GM18526 (cell line): ENCODE measurements around the gene UBE2B.

Source experiments
- POLR2A ChIP-seq: IDR thresholded peaks from 3 replicates; pipeline ENCODE4 v1.6.1; 2011; ENCODE audit not compliant: insufficient read length; ENCODE audit errors: extremely low read depth

Gene UBE2B

DNA sequence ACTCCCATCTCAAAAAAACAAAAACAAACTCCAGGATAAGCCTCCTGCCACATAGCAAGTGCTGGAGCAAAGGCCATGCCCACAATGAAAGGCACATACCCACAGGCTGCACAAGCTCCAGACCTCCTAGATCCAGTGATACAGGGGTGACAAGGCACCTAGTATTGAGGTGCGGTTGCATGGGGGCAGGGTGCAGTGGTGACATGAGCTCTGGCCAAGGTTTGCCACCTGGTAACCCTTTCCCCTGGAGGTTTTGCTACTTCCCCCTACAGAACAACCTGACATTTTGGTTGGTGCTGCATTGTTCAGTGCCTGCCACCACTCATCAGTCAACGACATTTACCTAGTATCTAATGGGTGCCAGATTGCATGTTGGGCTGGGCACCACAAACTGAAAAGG is 25.8 kb downstream of the UBE2B start:
- TF ChIP-seq POLR2A, result no peak

DNA sequence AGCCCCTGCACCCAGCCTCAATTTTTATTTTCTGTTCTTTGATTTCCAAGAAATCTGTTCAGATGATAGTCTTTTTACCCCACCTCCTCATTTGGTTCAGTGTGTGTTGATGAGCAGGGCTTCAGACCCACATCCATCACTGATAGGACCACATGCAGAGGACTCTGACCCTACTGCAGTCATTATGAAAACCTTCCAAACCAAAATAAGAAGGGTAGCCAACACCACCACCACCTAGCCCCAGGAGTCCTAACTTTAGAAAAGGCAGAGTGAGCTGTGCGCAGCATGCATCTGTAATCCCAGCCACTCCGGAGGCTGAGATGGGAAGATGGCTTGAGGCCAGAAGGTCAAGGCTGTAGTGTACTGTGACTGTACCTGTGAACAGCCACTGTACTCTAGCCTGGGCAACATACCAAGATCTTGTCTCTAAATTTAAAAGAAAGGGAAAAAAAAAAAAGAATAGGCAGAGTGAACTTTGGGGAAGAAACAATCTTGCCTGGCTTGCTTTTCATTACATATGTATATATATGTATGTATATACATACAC is 27.3 kb downstream of the UBE2B start:
- TF ChIP-seq POLR2A, result no peak

DNA sequence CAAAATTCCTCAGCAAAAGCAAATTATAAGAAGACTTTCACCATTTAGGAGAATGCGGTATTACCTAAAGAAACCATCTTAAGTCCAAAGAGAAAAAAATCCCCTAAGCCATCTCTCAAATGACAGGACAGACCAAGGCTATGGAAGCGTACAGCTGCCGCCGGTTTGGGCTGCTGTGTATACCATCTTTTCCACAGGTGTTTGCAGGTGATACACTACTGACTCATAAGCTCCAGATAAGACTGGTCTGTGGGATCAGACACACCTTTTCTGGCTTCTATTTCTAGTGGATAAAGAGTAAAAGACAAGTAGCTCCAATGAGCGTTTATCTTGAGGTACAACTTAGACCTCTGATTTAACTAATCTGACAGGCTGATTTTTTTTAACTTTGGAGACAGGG is 32.6 kb downstream of the UBE2B start:
- no peak for TF ChIP-seq POLR2A

DNA sequence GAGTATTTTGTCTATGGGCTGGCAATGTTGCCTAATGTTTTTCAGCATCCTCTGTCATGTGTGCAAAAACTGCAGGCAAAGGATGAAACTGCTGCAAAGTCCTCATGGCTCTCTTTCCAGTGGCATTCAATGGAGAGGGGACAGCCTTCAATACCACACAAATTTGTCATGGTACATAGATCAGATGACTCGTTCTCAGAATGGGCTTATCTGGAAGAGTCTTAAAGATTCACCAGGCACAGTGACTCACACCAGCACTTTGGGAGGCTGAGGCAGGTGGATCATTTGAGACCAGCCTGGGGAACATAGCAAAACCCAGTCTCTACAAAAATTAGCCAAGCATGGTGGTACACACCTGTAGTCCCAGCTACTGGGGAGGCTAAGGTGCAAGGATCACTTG is 35.0 kb downstream of the UBE2B start:
- TF ChIP-seq POLR2A, result no peak

DNA sequence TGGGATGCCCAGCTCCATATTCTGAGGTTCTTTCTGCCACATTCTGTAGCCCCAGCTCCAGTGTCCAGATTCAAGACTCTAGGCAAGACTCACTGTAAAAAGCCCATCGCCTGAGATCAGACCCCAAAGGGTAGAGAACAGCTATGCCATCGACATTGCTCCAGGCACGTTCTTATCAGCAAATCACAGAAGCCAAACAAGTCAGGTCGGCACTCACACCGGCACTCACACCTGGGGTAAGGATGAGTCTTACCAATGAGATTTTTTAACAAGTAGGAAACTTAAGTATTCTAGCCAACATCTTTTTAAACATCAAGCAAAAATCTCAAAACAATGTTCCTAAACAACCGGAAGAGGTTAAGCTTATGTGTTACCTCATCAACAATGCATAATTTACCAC is 38.0 kb downstream of the UBE2B start:
- TF ChIP-seq POLR2A, result no peak

DNA sequence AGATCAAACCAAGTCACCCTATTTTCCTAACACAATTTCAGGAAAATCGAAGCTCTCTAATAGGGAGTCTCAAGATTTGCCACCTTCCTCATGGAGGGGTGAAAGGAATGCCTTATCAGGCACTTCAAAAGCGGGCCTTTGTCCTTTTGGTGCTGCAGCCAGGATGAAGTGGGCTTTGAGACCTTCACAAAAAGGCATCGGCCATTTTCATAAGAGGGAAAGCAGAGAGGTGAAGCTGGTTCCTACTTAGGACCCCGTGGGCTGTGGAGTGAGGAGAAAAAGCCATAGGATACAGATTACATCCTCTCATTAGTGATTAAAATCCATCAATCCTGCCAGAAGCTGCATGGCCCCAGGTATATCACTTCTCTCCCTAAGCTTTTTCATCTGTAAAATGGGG is 39.5 kb downstream of the UBE2B start:
- no peak for TF ChIP-seq POLR2A

DNA sequence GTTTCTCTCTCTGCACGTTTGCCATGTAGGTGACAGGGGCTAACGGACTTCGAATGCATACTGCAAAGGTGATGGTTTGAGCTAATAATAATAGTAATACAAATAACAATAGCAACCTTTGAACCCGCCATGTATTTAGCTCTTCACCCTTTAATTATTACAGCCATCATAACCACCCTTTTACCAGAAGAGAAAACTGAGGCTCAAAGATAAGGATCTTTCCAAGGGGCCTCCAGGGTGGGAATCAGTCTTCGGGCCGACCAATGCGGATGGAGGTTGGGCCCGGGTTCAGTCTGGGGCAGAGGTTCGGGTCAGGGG is 39.8 kb downstream of the UBE2B start:
- no peak for TF ChIP-seq POLR2A

DNA sequence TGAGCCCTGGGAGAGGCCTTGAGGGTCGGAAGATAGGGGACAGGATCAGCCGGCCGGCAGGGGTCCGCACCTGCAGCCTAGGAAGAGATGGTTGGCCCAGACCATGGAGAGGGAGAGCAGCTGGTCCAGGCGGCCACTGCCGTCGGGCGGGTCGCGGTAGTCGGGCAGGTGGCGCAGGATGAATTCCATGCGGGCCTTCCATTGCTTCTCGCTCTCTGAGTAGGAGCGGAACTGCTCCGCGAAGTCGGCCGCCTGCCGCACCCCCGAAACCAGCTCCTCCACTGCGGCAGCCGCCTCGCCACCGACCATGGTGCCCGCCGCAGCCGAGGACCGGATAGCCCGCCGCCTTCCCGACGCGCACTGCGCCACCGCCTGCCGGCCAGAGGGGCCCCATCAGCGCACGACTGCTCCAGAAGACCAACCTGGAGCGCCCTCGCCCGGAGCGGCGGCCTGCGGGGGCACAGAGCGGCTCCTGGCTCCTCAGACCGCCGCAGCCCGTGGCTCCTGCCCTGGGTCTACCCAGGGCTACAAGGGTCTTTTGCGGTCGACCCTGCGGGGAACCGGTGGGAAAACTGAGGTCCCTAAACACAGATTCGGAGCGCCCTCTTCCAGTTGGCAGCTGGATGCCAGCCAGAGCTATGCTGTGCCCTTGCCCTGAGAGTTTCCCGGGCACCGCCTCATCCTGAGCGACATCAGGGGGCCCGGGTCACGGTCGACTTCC is 40.3 kb downstream of the UBE2B start, which contains the start of gene CDKN2AIPNL:
Gene CDKN2AIPNL, minus strand, starts transcription at position 336 of the 721 bp plus-strand sequence. Its CDS starts 27 bp downstream, at position 309.
- peak; percentile 81 for TF ChIP-seq POLR2A

DNA sequence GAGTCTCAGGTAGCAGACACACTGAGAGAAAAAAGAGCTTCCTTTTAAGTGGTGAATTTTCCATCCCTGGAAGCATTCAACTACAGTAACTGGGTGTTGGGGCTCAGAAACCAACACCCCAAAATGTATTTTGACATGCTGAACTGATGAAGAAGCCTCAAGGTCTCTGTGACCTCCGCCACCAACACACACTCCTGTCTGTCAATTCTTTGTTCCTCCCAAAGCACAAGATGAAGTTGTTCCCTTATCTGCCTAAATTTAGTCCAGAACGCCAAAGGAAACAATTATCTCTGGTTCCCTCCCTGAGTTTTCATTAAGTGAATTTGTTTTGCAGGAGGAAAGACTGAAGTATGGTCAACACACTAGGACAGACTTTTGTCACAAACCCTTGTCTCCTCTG is 41.7 kb downstream of the UBE2B start:
- TF ChIP-seq POLR2A, result no peak

DNA sequence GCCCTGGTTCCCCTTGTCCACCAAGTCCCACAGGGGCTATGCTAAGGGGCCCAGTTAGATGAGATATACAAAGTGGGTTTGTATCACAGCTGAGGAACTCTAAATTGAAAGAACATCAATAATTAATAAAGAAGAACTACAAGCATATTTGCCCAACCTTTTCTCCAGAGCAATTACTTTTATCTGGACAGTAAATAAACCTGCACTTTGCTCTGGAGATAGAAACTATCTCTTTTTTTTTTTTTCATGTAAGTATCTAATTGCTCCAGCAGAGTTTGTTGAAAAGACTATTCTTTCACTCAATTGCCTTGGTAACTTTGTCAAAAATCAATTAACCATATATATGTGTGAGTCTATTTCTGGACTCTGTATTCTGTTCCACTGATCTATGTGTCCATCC is 46.3 kb downstream of the UBE2B start:
- no peak for TF ChIP-seq POLR2A

DNA sequence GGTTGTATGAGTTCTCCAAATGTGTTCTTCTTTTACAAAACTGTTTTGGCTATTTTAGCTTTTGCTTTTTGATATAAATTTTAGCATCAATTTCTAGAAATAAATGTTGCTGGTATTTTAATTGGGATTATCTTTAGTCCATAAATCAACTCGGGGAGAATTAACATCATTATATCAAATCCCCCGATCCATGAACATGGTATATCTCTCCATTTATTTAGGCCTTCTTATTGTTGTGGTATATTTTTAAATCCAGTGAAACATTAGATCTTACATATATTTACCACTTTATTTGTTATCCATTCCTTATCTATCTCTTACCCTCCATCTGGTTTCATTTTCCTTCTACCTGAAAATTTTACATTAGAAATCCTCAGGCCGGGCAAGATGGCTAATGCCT is 47.6 kb downstream of the UBE2B start:
- TF ChIP-seq POLR2A, result no peak

DNA sequence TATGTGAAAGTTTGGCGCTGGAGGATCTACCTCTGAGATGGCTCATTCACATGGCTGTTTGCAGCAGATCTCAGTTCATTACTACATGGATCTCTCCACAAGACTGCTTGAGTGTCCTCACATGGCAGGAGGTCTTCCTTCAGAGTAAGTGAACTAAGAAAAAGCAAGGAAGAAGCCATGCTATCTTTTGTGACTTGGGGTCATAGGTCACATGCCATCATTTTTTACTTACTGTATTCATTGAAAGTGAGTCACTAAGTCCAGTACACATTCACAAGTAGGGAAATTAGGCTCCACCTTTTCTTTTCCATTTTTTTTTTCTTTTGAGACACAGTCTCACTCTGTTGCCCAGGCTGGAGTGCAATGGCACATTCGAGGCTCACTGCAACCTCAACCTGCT is 49.0 kb downstream of the UBE2B start:
- TF ChIP-seq POLR2A, result no peak

DNA sequence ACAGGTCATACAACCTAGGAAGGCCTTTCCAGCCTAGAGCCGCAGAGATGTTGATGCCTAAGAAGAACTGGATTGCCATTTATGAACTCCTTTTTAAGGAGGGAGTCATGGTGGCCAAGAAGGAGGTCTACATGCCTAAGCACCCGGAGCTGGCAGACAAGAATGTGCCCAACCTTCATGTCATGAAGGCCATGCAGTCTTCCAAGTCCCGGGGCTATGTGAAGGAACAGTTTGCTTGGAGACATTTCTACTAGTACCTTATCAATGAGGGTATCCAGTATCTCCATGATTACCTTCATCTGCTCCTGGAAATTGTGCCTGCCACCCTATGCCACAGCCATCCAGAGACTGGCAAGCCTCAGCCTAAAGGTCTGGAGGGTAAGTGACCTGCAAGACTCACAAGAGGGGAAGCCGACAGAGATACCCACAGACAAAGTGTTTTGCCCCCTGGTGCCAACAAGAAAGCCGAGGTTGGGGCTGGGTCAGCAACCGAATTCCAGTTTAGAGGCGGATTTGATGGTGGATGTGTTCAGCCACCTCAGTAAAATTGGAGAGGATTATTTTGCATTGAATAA is 51.5 kb downstream of the UBE2B start:
- no peak for TF ChIP-seq POLR2A

DNA sequence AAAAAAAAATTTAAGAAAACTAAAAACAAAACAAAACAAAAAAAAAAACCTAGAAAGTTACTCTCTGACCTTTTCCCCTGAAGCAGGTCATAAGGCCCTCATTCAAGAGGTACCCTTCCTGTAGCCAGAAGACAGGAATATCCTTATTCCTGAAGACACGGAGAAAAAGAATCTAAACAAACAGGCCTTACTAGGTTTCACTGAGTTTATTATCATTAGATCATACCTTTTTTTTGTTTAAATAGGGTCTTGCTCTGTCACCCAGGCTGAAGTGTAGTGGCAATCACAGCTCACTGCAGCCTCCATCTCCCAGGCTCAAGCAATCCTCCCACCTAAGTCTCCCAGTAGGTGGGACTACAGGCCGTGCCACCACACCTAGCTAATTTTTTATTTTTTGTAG is 52.0 kb downstream of the UBE2B start:
- no peak for TF ChIP-seq POLR2A

DNA sequence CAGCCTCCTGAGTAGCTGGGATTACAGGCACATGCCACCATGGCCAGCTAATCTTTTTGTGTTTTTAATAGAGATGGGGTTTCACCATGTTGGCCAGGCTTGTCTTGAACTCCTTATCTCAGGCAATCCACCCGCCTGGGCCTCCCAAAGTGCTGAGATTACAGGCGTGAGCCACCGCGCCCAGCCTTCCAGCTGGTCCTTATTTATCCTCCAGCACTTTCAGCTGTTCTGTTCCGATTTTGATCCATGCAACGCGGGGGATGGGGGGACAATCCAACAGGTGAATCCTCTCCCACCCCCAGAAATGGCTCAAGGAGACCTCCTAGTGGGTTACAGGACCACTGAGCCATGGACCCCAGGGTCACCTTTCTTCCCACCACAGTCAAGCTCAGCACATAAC is 55.0 kb downstream of the UBE2B start:
- TF ChIP-seq POLR2A, result no peak

DNA sequence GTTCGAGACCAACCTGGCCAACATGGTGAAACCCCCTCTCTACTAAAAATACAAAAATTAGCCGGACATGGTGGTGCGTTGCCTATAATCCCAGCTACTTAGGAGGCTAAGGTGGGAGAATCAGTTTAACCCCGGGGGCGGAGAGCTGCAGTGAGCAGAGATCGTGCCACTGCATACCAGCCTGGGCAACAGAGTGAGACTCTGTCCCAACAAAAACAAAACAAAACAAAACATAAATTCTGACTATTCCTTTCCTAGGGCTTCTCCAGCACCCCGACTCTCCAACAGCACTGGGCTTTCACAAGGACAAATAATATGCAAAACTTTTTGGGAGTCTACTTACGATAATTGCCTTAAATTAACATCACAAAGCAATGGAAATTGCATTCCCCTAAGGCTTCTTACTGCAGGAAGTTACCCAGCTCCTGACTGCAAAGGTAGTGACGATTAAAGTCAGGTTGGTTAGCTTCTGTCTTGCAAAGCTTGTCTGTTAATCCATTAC is 56.2 kb downstream of the UBE2B start:
- no peak for TF ChIP-seq POLR2A
